ENCODE results near the gene TRIM8.

The TRIM8 gene

DNA sequence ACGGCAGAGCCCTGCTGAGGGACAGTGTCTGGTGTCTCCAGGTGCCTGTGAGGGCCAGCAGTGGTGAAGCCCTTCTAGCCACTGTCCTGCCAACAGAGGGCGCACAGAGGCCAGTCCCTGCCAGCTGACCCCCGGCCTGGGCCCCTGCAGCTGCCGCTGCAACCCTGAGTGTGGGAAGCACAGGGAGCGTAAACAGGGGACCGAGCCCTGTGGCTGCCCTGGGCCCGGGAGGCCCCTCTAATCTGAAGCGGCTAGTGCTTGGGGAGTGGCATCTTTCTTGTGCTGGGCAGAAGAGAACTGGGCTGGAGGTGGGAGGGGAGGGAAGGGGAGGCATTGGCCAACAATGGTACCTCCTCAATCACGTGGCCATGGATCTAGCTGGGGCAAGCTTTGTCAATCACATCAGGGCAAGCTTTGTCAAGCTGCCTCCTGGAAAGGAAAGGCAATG, 34.6 kb downstream of the TRIM8 start:
- no peaks in the 10 kb centered on the region for H3K9me3 ChIP-seq (ENCODE audit: control insufficient read depth, insufficient read depth, low read length)
- no peaks in the 10 kb centered on the region for H3K9me2 ChIP-seq (replicated peaks; ENCODE audit: control insufficient read depth, low read length)
- no peak overlapping the region for H3K4me3 ChIP-seq (ENCODE audit: low read length)
- no peaks in the 10 kb centered on the region for H3K27me3 ChIP-seq (ENCODE audit: control insufficient read depth, low read length)
- no peaks in the 10 kb centered on the region for H4K20me1 ChIP-seq (ENCODE audit: control insufficient read depth, insufficient read depth, low read depth, low read length)
- TF ChIP-seq, protein P1, sequence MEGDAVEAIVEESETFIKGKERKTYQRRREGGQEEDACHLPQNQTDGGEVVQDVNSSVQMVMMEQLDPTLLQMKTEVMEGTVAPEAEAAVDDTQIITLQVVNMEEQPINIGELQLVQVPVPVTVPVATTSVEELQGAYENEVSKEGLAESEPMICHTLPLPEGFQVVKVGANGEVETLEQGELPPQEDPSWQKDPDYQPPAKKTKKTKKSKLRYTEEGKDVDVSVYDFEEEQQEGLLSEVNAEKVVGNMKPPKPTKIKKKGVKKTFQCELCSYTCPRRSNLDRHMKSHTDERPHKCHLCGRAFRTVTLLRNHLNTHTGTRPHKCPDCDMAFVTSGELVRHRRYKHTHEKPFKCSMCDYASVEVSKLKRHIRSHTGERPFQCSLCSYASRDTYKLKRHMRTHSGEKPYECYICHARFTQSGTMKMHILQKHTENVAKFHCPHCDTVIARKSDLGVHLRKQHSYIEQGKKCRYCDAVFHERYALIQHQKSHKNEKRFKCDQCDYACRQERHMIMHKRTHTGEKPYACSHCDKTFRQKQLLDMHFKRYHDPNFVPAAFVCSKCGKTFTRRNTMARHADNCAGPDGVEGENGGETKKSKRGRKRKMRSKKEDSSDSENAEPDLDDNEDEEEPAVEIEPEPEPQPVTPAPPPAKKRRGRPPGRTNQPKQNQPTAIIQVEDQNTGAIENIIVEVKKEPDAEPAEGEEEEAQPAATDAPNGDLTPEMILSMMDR (IDR thresholded peaks at IDR 0.05; ENCODE audit: low read depth, low read length, poor library complexity, severe bottlenecking) = peak; percentile 70
- no peak for TF ChIP-seq EZH2phosphoT487 (IDR thresholded peaks at IDR 0.05; ENCODE audit: borderline replicate concordance, low read length)
- no peaks in the 10 kb centered on the region for H3K79me2 ChIP-seq (ENCODE audit: control insufficient read depth, low read length)
- H3K4me1 ChIP-seq (ENCODE audit: control insufficient read depth, low read length) = peaks cover 31% of the 10 kb centered on the region
- H3F3A ChIP-seq (ENCODE audit: control insufficient read depth, insufficient read depth) = peaks cover 7% of the 10 kb centered on the region
- H3K4me2 ChIP-seq (ENCODE audit: low read length) = no peak overlapping the region
- H3K36me3 ChIP-seq (ENCODE audit: control insufficient read depth, low read length) = peaks cover 2% of the 10 kb centered on the region; the same call in 1 of the 2 replicates
- H3K27ac ChIP-seq (ENCODE audit: low read depth, low read length) = no peak overlapping the region

DNA sequence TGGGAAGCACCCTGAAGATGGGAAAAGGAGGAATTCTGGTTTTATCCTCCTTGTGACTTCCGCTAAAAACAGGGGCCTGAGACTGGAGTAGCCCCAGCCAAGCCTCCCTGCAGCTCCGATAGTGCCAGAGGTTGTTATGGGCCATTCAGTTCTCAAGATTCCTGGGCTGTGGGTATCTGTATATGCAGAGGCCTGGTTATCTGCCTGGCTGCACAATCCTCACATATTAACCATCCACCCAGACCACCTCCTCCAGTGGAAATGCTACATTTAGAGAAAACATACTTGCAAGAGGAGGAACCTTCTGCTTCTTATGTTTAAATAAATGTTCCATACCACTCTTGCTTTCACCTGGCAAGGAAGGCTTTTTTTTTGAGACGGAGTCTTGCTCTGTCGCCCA, 35.3 kb downstream of the TRIM8 start:
- Histone ChIP-seq H3K27ac (ENCODE audit: low read depth, low read length) (no peak overlapping the region), H3K27me3 (ENCODE audit: control insufficient read depth, low read length) (no peaks in the 10 kb centered on the region), H3K9me2 (replicated peaks; ENCODE audit: control insufficient read depth, low read length) (no peaks in the 10 kb centered on the region), H4K20me1 (ENCODE audit: control insufficient read depth, insufficient read depth, low read depth, low read length) (no peaks in the 10 kb centered on the region), H3K4me2 (ENCODE audit: low read length) (no peak overlapping the region), H3F3A (ENCODE audit: control insufficient read depth, insufficient read depth) (peaks cover 7% of the 10 kb centered on the region), H3K4me1 (ENCODE audit: control insufficient read depth, low read length) (peaks cover 24% of the 10 kb centered on the region), H3K79me2 (ENCODE audit: control insufficient read depth, low read length) (no peaks in the 10 kb centered on the region), H3K9me3 (ENCODE audit: control insufficient read depth, insufficient read depth, low read length) (no peaks in the 10 kb centered on the region), H3K4me3 (ENCODE audit: low read length) (no peak overlapping the region), H3K36me3 (ENCODE audit: control insufficient read depth, low read length) (peaks cover 2% of the 10 kb centered on the region; the same call in 1 of the 2 replicates)
- TF ChIP-seq, protein P1 (IDR thresholded peaks at IDR 0.05; ENCODE audit: low read depth, low read length, poor library complexity, severe bottlenecking) = no peak

DNA sequence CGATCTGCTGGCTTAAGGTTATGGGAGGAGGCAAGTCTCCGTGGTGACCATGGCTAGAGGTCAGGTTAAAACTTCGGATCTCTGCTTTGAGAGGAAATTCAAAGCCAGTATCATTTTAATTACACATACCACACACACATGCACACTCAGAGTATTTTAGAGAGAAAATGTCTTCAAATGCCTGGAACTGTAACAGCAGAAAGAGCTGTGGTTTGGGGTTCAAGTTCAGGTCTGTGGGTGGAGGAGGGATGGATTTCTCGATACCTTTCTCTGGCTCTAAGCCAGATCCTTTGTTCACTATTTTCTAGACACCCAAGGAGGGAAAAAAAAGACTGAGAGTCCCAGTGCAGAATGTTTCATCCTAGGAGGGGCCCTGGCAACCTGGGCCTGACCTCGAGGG, 37.4 kb downstream of the TRIM8 start:
- Histone ChIP-seq H3F3A (ENCODE audit: control insufficient read depth, insufficient read depth) (peaks cover 2% of the 10 kb centered on the region), H3K4me1 (ENCODE audit: control insufficient read depth, low read length) (peaks cover 3% of the 10 kb centered on the region), H3K4me2 (ENCODE audit: low read length) (no peak overlapping the region), H3K27me3 (ENCODE audit: control insufficient read depth, low read length) (no peaks in the 10 kb centered on the region), H3K9me3 (ENCODE audit: control insufficient read depth, insufficient read depth, low read length) (no peaks in the 10 kb centered on the region), H3K36me3 (ENCODE audit: control insufficient read depth, low read length) (peaks cover 10% of the 10 kb centered on the region), H3K79me2 (ENCODE audit: control insufficient read depth, low read length) (no peaks in the 10 kb centered on the region), H4K20me1 (ENCODE audit: control insufficient read depth, insufficient read depth, low read depth, low read length) (no peaks in the 10 kb centered on the region), H3K4me3 (ENCODE audit: low read length) (no peak overlapping the region), H3K9me2 (replicated peaks; ENCODE audit: control insufficient read depth, low read length) (no peaks in the 10 kb centered on the region), H3K27ac (ENCODE audit: low read depth, low read length) (no peak overlapping the region)
- TF ChIP-seq, protein P1 (IDR thresholded peaks at IDR 0.05; ENCODE audit: low read depth, low read length, poor library complexity, severe bottlenecking) = no peak
- no peak for TF ChIP-seq EZH2phosphoT487 (IDR thresholded peaks at IDR 0.05; ENCODE audit: borderline replicate concordance, low read length)

GRCh38 chr10:102682416-102682815, 38.1 kb downstream of the TRIM8 start:
- TF ChIP-seq, protein P1 (IDR thresholded peaks at IDR 0.05; ENCODE audit: low read depth, low read length, poor library complexity, severe bottlenecking) = no peak
- TF ChIP-seq EZH2phosphoT487 (IDR thresholded peaks at IDR 0.05; ENCODE audit: borderline replicate concordance, low read length) = no peak
- Histone ChIP-seq H3F3A (ENCODE audit: control insufficient read depth, insufficient read depth) (no peaks in the 10 kb centered on the region), H3K9me3 (ENCODE audit: control insufficient read depth, insufficient read depth, low read length) (no peaks in the 10 kb centered on the region), H3K4me1 (ENCODE audit: control insufficient read depth, low read length) (no peaks in the 10 kb centered on the region), H4K20me1 (ENCODE audit: control insufficient read depth, insufficient read depth, low read depth, low read length) (no peaks in the 10 kb centered on the region), H3K36me3 (ENCODE audit: control insufficient read depth, low read length) (peaks cover 10% of the 10 kb centered on the region), H3K4me3 (ENCODE audit: low read length) (no peak overlapping the region), H3K27ac (ENCODE audit: low read depth, low read length) (no peak overlapping the region), H3K79me2 (ENCODE audit: control insufficient read depth, low read length) (no peaks in the 10 kb centered on the region), H3K27me3 (ENCODE audit: control insufficient read depth, low read length) (no peaks in the 10 kb centered on the region), H3K4me2 (ENCODE audit: low read length) (no peak overlapping the region), H3K9me2 (replicated peaks; ENCODE audit: control insufficient read depth, low read length) (no peaks in the 10 kb centered on the region)
